AG10803 (cell line): ENCODE measurements around the gene ARPC2.

Source experiments
- DNase-seq: peaks from one replicate; pipeline ENCODE4 v3.0.0; 2010; ENCODE audit warnings: low read depth
- H3K4me3 ChIP-seq: 2 replicates; pipeline ENCODE4 v1.5.1; 2011; ENCODE audit warnings: mild to moderate bottlenecking, low read length, control low read depth
- TF ChIP-seq, protein P1 (sequence below): conservative IDR thresholded peaks from 2 replicates; pipeline ENCODE4 v1.5.1; 2011; ENCODE audit warnings: mild to moderate bottlenecking, low read length, control low read depth, inconsistent platforms

The ARPC2 gene

DNA sequence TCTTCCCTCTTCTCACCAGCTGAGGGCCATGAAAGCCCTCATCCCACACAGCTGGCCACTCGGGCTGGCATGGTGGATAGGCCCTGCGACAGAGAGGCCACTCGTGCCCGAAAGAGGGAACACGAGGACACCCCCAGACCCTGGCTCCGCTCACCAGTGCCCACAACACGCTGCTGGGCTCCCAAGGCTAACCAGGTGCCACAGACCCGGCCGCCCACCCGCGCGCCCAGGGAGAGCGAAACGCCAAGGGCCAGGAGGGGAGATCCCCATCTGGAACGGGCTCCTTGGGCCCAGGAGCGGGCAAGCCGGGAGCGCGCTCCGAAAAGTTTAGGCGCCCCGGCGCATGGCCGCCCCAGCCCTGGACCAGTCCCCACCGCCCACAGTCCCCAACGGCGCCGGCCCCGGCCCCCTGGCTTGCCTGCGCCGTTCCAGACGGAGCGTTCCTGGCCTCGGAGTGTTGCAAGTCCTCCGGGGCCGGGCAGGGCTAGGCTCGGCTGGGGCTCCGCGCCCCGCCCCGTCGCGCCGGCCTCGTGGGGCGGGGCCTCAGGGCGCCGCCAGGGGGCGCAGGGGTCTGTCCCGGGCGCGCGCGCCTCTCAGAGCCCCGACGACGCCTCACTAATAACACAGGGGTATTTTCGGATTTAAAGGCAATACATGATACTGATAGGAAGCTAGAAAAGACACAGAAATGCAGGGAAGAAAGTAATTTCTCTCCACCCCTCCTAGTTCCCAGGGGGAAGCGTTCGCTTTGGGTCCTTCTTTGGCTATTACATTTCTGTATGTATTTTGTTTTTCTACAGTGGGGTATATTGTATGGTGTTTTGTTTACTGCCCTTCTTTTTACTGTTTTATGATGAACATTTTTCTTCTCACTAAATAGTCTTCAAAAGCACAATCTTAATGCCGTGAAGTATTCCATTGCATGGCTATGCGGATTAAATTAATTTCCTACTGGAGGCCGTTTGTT, 75.3 kb downstream of the ARPC2 start, which contains the start of gene TMBIM1:
Gene TMBIM1, minus strand, starts transcription at position 456 of the 967 bp plus-strand sequence. CDS start 10,362 bp downstream, outside the sequence.
- TF ChIP-seq, protein P1, sequence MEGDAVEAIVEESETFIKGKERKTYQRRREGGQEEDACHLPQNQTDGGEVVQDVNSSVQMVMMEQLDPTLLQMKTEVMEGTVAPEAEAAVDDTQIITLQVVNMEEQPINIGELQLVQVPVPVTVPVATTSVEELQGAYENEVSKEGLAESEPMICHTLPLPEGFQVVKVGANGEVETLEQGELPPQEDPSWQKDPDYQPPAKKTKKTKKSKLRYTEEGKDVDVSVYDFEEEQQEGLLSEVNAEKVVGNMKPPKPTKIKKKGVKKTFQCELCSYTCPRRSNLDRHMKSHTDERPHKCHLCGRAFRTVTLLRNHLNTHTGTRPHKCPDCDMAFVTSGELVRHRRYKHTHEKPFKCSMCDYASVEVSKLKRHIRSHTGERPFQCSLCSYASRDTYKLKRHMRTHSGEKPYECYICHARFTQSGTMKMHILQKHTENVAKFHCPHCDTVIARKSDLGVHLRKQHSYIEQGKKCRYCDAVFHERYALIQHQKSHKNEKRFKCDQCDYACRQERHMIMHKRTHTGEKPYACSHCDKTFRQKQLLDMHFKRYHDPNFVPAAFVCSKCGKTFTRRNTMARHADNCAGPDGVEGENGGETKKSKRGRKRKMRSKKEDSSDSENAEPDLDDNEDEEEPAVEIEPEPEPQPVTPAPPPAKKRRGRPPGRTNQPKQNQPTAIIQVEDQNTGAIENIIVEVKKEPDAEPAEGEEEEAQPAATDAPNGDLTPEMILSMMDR: peak; percentile 46
- peak within 1 kb of the TSS; percentile 91 for H3K4me3 ChIP-seq
- DNase-seq: peak; percentile 68

DNA sequence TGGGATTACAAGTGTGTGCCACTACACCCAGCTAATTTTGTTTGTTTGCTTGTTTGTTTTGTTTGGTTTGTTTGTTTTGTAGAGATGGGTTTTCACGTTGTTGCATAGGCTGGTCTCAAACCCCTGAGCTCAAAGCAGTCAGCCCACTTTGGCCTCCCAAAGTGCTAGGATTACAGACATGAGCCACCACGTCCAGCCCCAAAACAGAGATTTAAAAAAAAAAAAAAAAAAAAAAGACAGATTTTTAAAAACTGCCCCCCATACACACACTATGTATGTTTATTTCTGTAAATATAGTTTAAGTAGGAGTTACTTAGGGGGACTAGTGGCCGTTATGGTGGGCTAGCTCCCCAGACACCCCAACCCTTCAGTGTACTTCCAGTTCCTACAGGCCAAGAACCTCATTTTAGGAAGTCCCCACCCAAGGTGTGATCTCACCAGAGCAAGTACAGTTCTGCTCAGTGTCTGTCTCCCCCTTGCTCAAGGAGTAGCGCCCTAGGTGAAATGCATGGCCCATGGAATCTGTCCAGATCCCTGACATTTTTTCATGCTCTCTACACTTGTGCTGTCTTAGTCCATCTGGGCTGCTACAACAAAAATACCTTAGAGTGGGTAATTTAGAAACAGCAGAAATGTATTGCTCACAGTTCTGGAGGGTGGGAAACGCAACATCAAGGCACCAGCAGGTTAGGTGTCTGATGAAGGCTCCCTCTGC, 76.9 kb downstream of the ARPC2 start:
- H3K4me3 ChIP-seq: no peak overlapping the region
- TF ChIP-seq, protein P1: no peak
- no peak for DNase-seq

DNA sequence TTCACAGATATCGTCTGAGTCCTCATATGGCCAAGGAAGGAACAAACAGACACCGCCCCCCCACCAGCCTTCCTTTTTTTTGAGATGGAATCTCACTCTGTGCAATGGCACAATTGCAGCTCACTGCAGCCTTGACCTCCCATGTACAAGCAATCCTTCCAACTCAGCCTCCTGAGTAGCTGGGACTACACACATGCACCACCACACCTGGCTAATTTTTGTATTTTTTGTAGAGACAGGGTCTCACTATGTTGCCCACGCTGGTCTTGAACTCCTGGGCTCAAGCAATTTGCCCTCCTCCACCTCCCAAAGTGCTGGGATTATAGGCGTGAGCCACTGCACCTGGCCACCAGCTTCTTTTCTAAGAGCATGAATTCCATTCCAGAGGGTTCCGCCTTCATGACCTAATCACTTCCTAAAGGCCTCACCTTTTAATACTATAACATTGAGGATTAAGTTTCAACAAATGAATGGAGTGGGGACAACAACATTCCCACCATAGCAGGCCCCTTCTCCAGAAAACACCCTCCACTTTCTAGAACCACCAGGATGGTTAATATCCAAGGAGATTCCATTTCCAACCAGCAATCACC, 77.5 kb downstream of the ARPC2 start:
- TF ChIP-seq, protein P1: no peak

DNA sequence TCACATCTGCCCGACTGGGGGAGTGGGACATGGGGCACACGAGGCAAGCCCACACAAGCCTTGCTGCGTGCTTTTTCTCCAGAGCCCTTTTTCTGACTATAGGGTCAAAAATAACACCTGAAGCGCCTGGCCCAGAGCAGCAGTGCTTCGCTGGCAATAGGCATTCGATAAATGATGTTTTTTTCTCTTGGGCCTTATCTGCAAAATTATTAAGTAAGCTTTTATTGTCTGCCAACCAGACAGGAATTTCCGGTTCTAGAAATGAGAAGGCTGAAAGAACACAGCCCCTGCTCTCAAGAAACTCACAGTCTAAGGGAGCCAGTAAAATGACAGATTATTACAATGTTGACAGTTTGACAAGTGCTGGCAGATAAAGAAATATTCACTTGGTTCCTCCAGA, 78.0 kb downstream of the ARPC2 start:
- H3K4me3 ChIP-seq: no peak overlapping the region
- DNase-seq: no peak
- TF ChIP-seq, protein P1: no peak

More for the DNA sequence above, 77.5 kb downstream of the ARPC2 start:
- no peak for DNase-seq
- H3K4me3 ChIP-seq: no peak overlapping the region

DNA sequence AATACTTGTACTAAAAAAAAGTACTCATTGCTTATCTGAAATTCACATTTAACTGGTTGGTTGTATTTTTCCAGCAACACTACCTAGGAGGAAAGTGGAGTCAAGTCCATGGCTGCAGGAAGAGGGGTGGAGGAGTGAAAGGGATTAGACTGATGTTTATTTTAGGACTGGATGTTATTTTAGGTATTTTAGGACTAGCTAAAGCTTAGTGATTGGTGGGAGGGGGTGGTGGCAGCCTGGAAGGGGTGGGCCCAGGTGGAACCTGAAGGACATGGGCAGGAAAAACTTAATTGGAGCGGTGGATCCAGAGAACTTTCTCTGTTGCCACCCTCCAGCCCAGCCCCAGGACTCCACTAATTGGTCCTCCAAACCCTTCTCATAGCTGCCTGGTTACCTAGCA, 79.2 kb downstream of the ARPC2 start:
- no peak for DNase-seq
- TF ChIP-seq, protein P1: no peak
- H3K4me3 ChIP-seq: no peak overlapping the region

DNA sequence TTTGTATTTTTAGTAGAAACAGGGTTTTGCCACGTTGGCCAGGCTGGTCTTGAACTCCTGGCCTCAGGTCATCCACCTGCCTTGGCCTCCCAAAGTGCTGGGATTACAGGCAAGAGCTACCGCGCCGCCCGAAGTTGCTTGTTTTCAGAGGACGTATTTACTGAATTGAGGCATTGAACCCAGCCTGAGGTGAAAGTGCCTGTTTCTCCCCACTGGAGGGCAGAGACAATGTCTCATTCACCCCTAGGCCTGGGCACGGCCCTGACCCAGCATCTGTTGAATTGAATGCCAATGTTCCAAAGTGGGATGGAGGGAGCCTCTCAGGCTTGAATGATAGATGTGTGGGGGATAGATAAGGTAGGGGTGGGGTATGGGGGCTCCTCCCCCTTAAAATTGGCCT, 79.9 kb downstream of the ARPC2 start:
- H3K4me3 ChIP-seq: no peak overlapping the region
- TF ChIP-seq, protein P1: no peak
- no peak for DNase-seq
